ENCODE results near the gene ATRNL1. TPM values are rescaled to one million over a fixed set of nuclear protein-coding genes. Genes with fewer than 3 reads are reported as not detected.

Gene ATRNL1
- total and polyA plus RNA-seq, 2 experiments from 2014 or later = 4.8 to 29.7 TPM

- no peak for TF ChIP-seq EZH2phosphoT487 (IDR thresholded peaks at IDR 0.05; ENCODE audit: unreplicated experiment)
- no peak for TF ChIP-seq ZNF114 (CRISPR knock-in tag; IDR thresholded peaks at IDR 0.05)
- no peak for TF ChIP-seq NANOG (IDR thresholded peaks at IDR 0.05; ENCODE audit: borderline replicate concordance)
- TF ChIP-seq CREB1 (CRISPR knock-in tag; IDR thresholded peaks at IDR 0.05; ENCODE audit: low read depth) = no peak
- TF ChIP-seq CTCF (conservative IDR thresholded peaks at IDR 0.05; ENCODE audit: low read depth in 2 of 2) = no peak
- no peak for TF ChIP-seq JUNB (IDR thresholded peaks at IDR 0.05; ENCODE audit: unreplicated experiment)
- no peak for TF ChIP-seq ETS1 (IDR thresholded peaks at IDR 0.05)
- TF ChIP-seq ZNF331 (CRISPR knock-in tag; IDR thresholded peaks at IDR 0.05; ENCODE audit: low read depth) = no peak
These were observed 721.4 kb downstream of the ATRNL1 start (continued) for GRCh38 chr10:115814542-115814941.

- Histone ChIP-seq H3K27ac (ENCODE audit: low read depth) (no peak overlapping the region), H3K36me3 (ENCODE audit: insufficient read depth) (no peaks in the 10 kb centered on the region), H3K9me2 (ENCODE audit: insufficient read depth) (no peaks in the 10 kb centered on the region), H3K4me1 (ENCODE audit: insufficient read depth) (no peaks in the 10 kb centered on the region), H3K4me3 (no peak overlapping the region), H2AFZ (no peak overlapping the region), H3K27me3 (ENCODE audit: insufficient read depth) (no peaks in the 10 kb centered on the region), H3K79me2 (replicated peaks; ENCODE audit: insufficient read depth) (no peaks in the 10 kb centered on the region), H3K4me2 (no peak overlapping the region), H3F3A (replicated peaks; ENCODE audit: low read depth) (no peaks in the 10 kb centered on the region), H4K20me1 (replicated peaks; ENCODE audit: insufficient read depth) (no peaks in the 10 kb centered on the region; the same call in 1 of the 2 replicates)
- Mint-ChIP-seq H3K27me3 (ENCODE audit: insufficient read depth, low read depth, poor library complexity) (no peaks in the 10 kb centered on the region), H3K36me3 (ENCODE audit: low read depth) (no peaks in the 10 kb centered on the region; the same call in 2 of the 3 replicates), H3K27ac (no peak overlapping the region), H3K4me1 (peaks cover 4% of the 10 kb centered on the region; the same call in 2 of the 3 replicates), H3K9me3 (peaks cover 14% of the 10 kb centered on the region; the same call in 2 of the 3 replicates), H3K4me3 (no peak overlapping the region)
- ATAC-seq (no peak), DNase-seq (ENCODE audit: low spot score) (no peak)
- TF ChIP-seq NANOG (IDR thresholded peaks at IDR 0.05; ENCODE audit: borderline replicate concordance) = no peak
- no peak for TF ChIP-seq REST (IDR thresholded peaks at IDR 0.05; ENCODE audit: unreplicated experiment)
- no peak for TF ChIP-seq EZH2 (IDR thresholded peaks at IDR 0.05; ENCODE audit: low read depth, unreplicated experiment)
- no peak for TF ChIP-seq CREB1 (CRISPR knock-in tag; IDR thresholded peaks at IDR 0.05; ENCODE audit: low read depth)
- TF ChIP-seq ZNF331 (CRISPR knock-in tag; IDR thresholded peaks at IDR 0.05; ENCODE audit: low read depth) = no peak
- TF ChIP-seq EZH2phosphoT487 (IDR thresholded peaks at IDR 0.05; ENCODE audit: unreplicated experiment) = no peak
- no peak for TF ChIP-seq JUNB (IDR thresholded peaks at IDR 0.05; ENCODE audit: unreplicated experiment)
- no peak for TF ChIP-seq ZNF462 (CRISPR knock-in tag; IDR thresholded peaks at IDR 0.05)
These were observed 724.8 kb downstream of the ATRNL1 start for GRCh38 chr10:115818012-115818411.

All from GM23338 (cell line).